Measurements from ENCODE around the gene VWA3A. TPM values are rescaled to one million over a fixed set of nuclear protein-coding genes. Genes with fewer than 3 reads are reported as not detected.

VWA3A gene
- total and polyA plus RNA-seq, 2 of the 8 experiments (the other 6 are each of a cell fraction or from before 2014, with no cell fraction given): 0.05 TPM; not detected in 1

DNA sequence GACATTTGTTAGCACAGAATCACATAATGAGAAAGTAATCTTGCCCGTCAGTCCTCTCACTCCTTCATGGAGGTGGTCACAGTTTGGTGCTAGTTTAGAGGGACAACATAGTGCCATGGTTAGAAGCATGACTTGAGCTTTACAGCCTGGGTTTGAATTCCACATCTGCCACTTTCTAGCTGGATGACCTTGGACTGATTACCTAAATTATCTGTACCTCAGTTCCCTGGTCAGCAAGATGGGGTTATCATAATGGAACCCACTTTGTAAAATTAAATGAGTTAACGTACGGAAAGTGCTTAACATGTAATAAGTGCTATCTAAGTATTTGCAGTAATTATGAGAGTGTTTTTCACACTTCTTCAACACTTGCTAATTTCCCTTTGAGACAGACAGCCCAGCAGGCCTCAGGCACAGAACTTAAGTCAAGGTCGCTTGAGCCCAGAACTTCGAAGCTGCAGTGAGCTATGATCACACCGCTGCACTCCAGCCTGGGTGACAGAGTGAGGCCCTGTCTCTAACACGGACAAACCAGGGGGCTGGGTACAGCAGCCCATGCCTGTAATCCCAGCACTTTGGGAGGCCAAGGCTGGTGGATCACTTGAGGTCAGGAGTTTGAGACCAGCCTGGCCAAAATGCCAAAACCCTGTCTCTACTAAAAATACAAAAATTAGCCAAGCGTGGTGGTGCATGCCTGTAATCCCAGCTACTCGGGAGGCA lies 7.1 kb downstream of the VWA3A start:
- Histone ChIP-seq H2AFZ (ENCODE audit: low read length) (peak overlapping the region; percentile 72; the same call in 1 of the 2 replicates), H2BK5ac (ENCODE audit: low read depth, low read length) (0 out of 2 replicates have a peak overlapping the region, but pooled peaks have one; percentile 27), H3K4ac (replicated peaks; ENCODE audit: insufficient read length, low read depth, low read length) (no peak overlapping the region), H3K4me3 (ENCODE audit: extremely low read depth in 1 of 4, insufficient read depth in 2 of 4, low read depth in 3 of 4, low read length in 4 of 4) (no peak overlapping the region), H3K56ac (replicated peaks; ENCODE audit: insufficient read length, low read depth, low read length) (no peak overlapping the region), H3K9me3 (ENCODE audit: insufficient read depth in 2 of 2, low read depth in 1 of 2, low read length in 1 of 2) (no peaks in the 10 kb centered on the region), H2BK120ac (replicated peaks; ENCODE audit: low read depth, low read length) (no peak overlapping the region), H2AK5ac (ENCODE audit: low read depth, low read length) (no peak overlapping the region), H3K23ac (ENCODE audit: insufficient read length) (no peak overlapping the region), H3K36me3 (ENCODE audit: control insufficient read depth in 2 of 4, insufficient read depth in 4 of 4, low read length in 3 of 4) (no peaks in the 10 kb centered on the region), H3K79me2 (ENCODE audit: control insufficient read depth in 1 of 2, insufficient read depth in 2 of 2, low read length in 2 of 2) (no peaks in the 10 kb centered on the region), H4K5ac (ENCODE audit: insufficient read length, low read depth, low read length) (no peak overlapping the region), H3K18ac (ENCODE audit: extremely low read depth, low read length) (no peak overlapping the region), H3K23me2 (ENCODE audit: low read depth, low read length) (no peaks in the 10 kb centered on the region), H3K14ac (ENCODE audit: insufficient read length) (no peak overlapping the region), H4K20me1 (replicated peaks in 1 of 2; ENCODE audit: control insufficient read depth in 1 of 2, insufficient read depth in 2 of 2, low read length in 2 of 2) (no peaks in the 10 kb centered on the region), H3K27ac (ENCODE audit: low read depth, low read length) (0 out of 2 replicates have a peak overlapping the region, but pooled peaks have one; percentile 41), H4K8ac (ENCODE audit: extremely low read depth, insufficient read depth, low read length) (no peak overlapping the region), H3K27me3 (replicated peaks in 1 of 4; ENCODE audit: control insufficient read depth in 3 of 4, extremely low read depth in 1 of 4, insufficient read depth in 3 of 4, low read length in 3 of 4) (no peaks in the 10 kb centered on the region), H3K4me2 (ENCODE audit: insufficient read depth in 1 of 2, low read depth in 2 of 2, low read length in 2 of 2) (no peak overlapping the region), H3K9ac (replicated peaks in 1 of 4; ENCODE audit: extremely low read depth in 1 of 4, low read depth in 3 of 4, low read length in 3 of 4) (no peak overlapping the region; a peak in 2 of 7 replicates), H4K91ac (replicated peaks; ENCODE audit: insufficient read length, low read length) (no peak overlapping the region), H2BK20ac (ENCODE audit: low read length) (no peak overlapping the region; the same call in 1 of the 2 replicates), H2BK12ac (ENCODE audit: low read depth, low read length) (no peak overlapping the region; the same call in 1 of the 2 replicates), H3K4me1 (replicated peaks in 1 of 4; ENCODE audit: control insufficient read depth in 3 of 4, insufficient read depth in 4 of 4, low read length in 3 of 4) (peaks cover 2 to 14% (median 4%) of the 10 kb centered on the region in 4 experiments; a peak in 4 of 7 replicates), H3K79me1 (ENCODE audit: low read depth, low read length) (no peaks in the 10 kb centered on the region), H2BK15ac (ENCODE audit: low read length) (no peak overlapping the region)
- FAIRE-seq (no peak), DNase-seq (ENCODE audit: low read depth in 1 of 2, low spot score in 2 of 2) (no peak)
- WGBS, 2 experiments (ENCODE audit: extremely low coverage in 1 of 2, insufficient coverage in 1 of 2, insufficient read length in 1 of 2, insufficient replicate concordance in 2 of 2, low coverage in 1 of 2, low lambda C conversion rate in 2 of 2, missing lambda C conversion rate in 1 of 2): 89% methylated on average over 9 of the region's 9 CpGs; no CpG with 5 or more reads in 1 of the 2 experiments
- ChIA-PET CTCF (ENCODE audit: partially characterized antibody) (interaction anchor here (0.6 to 6.0 kb wide), 38 partner anchors 9 to 727 kb away, joined by 3 to 58 read pairs (median 6); no protein-coding TSS in a partner anchor), POLR2A (ENCODE audit: partially characterized antibody) (interaction anchor here (0.5 to 1.5 kb wide), 5 partner anchors 13 to 206 kb away, joined by 3 read pairs; no protein-coding TSS in a partner anchor)
- TF ChIP-seq EZH2 (IDR thresholded peaks at IDR 0.05; ENCODE audit: low read depth, low read length, severe bottlenecking): no peak
- TF ChIP-seq NRF1 (IDR thresholded peaks at IDR 0.05; ENCODE audit: low read depth, low read length): no peak
- no peak for TF ChIP-seq CHD1 (IDR thresholded peaks at IDR 0.05; ENCODE audit: low read depth, low read length)
- no peak for TF ChIP-seq BRCA1 (IDR thresholded peaks at IDR 0.05; ENCODE audit: low read depth, low read length)
- no peak for TF ChIP-seq SP4 (IDR thresholded peaks at IDR 0.05; ENCODE audit: low read length)
- TF ChIP-seq MAFK (IDR thresholded peaks at IDR 0.05; ENCODE audit: low read depth, low read length): no peak
- no peak for TF ChIP-seq BCL11A (IDR thresholded peaks at IDR 0.05; ENCODE audit: low read depth in 2 of 2, low read length in 2 of 2)
- no peak for TF ChIP-seq TCF12 (IDR thresholded peaks at IDR 0.05; ENCODE audit: low read depth, low read length)
- no peak for TF ChIP-seq KDM4A (IDR thresholded peaks at IDR 0.05; ENCODE audit: low read depth, low read length, severe bottlenecking)
- no peak for TF ChIP-seq E2F6 (IDR thresholded peaks at IDR 0.05)
- TF ChIP-seq FOSL1 (IDR thresholded peaks at IDR 0.05; ENCODE audit: insufficient read depth, low read depth, low read length): no peak
- TF ChIP-seq POU5F1 (IDR thresholded peaks at IDR 0.05; ENCODE audit: low read depth, low read length): no peak

Data from H1 (cell line).